Bronchial epithelial cell (primary cell): ENCODE data around the gene LRRC8B. TPM values are rescaled to one million over a fixed set of nuclear protein-coding genes. Genes with fewer than 3 reads are reported as not detected.
"Not testable (repeated sequence)": the region's sequence is repeated elsewhere in the genome, so short reads cannot be mapped to it uniquely, and the experiment has no call there.

Source experiments
- DNase-seq: peaks from one replicate; pipeline ENCODE4 v3.0.0-alpha.2; 2010; ENCODE audit warnings: low read depth
- FAIRE-seq: peaks from 2 replicates; lab custom pipeline; 2011; peaks lifted over from hg19 to GRCh38; lab: Jason Lieb, UNC
- H3K27me3 ChIP-seq: 2 replicates; pipeline ENCODE4 v1.5.1; 2011; ENCODE audit warnings: low read length; ENCODE audit not compliant: control insufficient read depth, insufficient read depth
- H3K36me3 ChIP-seq: 2 replicates; pipeline ENCODE4 v1.5.1; 2011; ENCODE audit warnings: low read length; ENCODE audit not compliant: control insufficient read depth, insufficient read depth
- H3K4me3 ChIP-seq: 2 replicates; pipeline ENCODE4 v1.5.1; 2011; ENCODE audit warnings: mild to moderate bottlenecking, low read depth, low read length, control low read depth
- CTCF ChIP-seq: IDR thresholded peaks from 2 replicates; pipeline ENCODE4 v1.5.1; 2011; ENCODE audit warnings: mild to moderate bottlenecking, moderate library complexity, low read length, control low read depth, inconsistent platforms; ENCODE audit not compliant: insufficient read depth, severe bottlenecking
- total RNA-seq: library from RNA; depleted of rRNA; stranded (reverse); fragments of >200 nt; gene quantifications from 2 replicates; pipeline ENCODE4 v1.2.1, GENCODE V29; 2014

The LRRC8B gene
- total RNA-seq, 1 donor from 2014 or later: 7.6 TPM

- H3K27me3 ChIP-seq: no peaks in the 10 kb centered on the region
- TF ChIP-seq CTCF: no peak
- no peaks in the 10 kb centered on the region for H3K36me3 ChIP-seq
- no peak for DNase-seq
- no peak for FAIRE-seq
- no peak overlapping the region for H3K4me3 ChIP-seq
Observed at GRCh38 chr1:89502042-89502441, 22.6 kb upstream of the LRRC8B start.

GRCh38 chr1:89502895-89503294 lies 21.7 kb upstream of the LRRC8B start:
- Histone ChIP-seq H3K4me3 (no peak overlapping the region), H3K27me3 (no peaks in the 10 kb centered on the region), H3K36me3 (no peaks in the 10 kb centered on the region)
- FAIRE-seq (no peak), DNase-seq (no peak)
- no peak for TF ChIP-seq CTCF

- FAIRE-seq (no peak), DNase-seq (no peak)
- Histone ChIP-seq H3K27me3 (no peaks in the 10 kb centered on the region), H3K36me3 (no peaks in the 10 kb centered on the region), H3K4me3 (no peak overlapping the region)
- no peak for TF ChIP-seq CTCF
Observed at GRCh38 chr1:89503690-89504089, 20.9 kb upstream of the LRRC8B start.

GRCh38 chr1:89510061-89510460 lies 14.6 kb upstream of the LRRC8B start:
- H3K36me3 ChIP-seq, FAIRE-seq, H3K27me3 ChIP-seq, DNase-seq, H3K4me3 ChIP-seq: not testable (repeated sequence)

GRCh38 chr1:89512996-89513720 lies 11.5 kb upstream of the LRRC8B start:
- DNase-seq (no peak), FAIRE-seq (no peak)
- no peaks in the 10 kb centered on the region for H3K36me3 ChIP-seq
- no peak for TF ChIP-seq CTCF
- H3K27me3 ChIP-seq: no peaks in the 10 kb centered on the region
- H3K4me3 ChIP-seq: no peak overlapping the region

- TF ChIP-seq CTCF: no peak
- peak; percentile 73 for FAIRE-seq
- no peak overlapping the region for H3K4me3 ChIP-seq
- no peaks in the 10 kb centered on the region for H3K36me3 ChIP-seq
- peak; percentile 89 for DNase-seq
- no peaks in the 10 kb centered on the region for H3K27me3 ChIP-seq
Observed at GRCh38 chr1:89516055-89516454, 8.6 kb upstream of the LRRC8B start.
